ENCODE results near the gene NKAIN2. TPM values are rescaled to one million over a fixed set of nuclear protein-coding genes. Genes with fewer than 3 reads are reported as not detected.

Gene NKAIN2
- total and polyA plus RNA-seq, 12 donors: 0.07 to 3.0 (median 0.28) TPM; not detected in 1

GRCh38 chr6:124792386-124792785 is 988.7 kb downstream of the NKAIN2 start:
- Histone ChIP-seq H3K27me3 (peaks cover 0 to 4% (median 0%) of the 10 kb centered on the region in 7 donors), H3K27ac (no peak overlapping the region), H3K9me3 (no peaks in the 10 kb centered on the region), H3K36me3 (no peaks in the 10 kb centered on the region), H3K4me1 (no peaks in the 10 kb centered on the region), H3K4me3 (no peak overlapping the region)
- ATAC-seq (no peak), DNase-seq (no peak)
- TF ChIP-seq, protein P1, sequence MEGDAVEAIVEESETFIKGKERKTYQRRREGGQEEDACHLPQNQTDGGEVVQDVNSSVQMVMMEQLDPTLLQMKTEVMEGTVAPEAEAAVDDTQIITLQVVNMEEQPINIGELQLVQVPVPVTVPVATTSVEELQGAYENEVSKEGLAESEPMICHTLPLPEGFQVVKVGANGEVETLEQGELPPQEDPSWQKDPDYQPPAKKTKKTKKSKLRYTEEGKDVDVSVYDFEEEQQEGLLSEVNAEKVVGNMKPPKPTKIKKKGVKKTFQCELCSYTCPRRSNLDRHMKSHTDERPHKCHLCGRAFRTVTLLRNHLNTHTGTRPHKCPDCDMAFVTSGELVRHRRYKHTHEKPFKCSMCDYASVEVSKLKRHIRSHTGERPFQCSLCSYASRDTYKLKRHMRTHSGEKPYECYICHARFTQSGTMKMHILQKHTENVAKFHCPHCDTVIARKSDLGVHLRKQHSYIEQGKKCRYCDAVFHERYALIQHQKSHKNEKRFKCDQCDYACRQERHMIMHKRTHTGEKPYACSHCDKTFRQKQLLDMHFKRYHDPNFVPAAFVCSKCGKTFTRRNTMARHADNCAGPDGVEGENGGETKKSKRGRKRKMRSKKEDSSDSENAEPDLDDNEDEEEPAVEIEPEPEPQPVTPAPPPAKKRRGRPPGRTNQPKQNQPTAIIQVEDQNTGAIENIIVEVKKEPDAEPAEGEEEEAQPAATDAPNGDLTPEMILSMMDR (IDR thresholded peaks at IDR 0.05): no peak
- 86 to 88% methylated on average over 2 of the region's 2 CpGs for WGBS, 2 donors
- intact Hi-C loops (cut with DNase I): loop anchor here in 5 of 10 donors (10.0 kb wide), 3 partner anchors 988 to 1388 kb away; partner anchors contain the start of gene NKAIN2 (in 4 of the 5)

GRCh38 chr6:124793398-124793797 is 989.7 kb downstream of the NKAIN2 start:
- DNase-seq: no peak
- no peaks in the 10 kb centered on the region for H3K9me3 ChIP-seq
- no peaks in the 10 kb centered on the region for H3K36me3 ChIP-seq
- H3K4me3 ChIP-seq: no peak overlapping the region
- H3K27me3 ChIP-seq: peaks cover 0 to 4% (median 0%) of the 10 kb centered on the region in 7 donors
- H3K4me1 ChIP-seq: no peaks in the 10 kb centered on the region
- intact Hi-C loops (cut with DNase I): loop anchor here in 5 of 10 donors (10.0 kb wide), 3 partner anchors 989 to 1389 kb away; partner anchors contain the start of gene NKAIN2 (in 4 of the 5)
- TF ChIP-seq, protein P1 (IDR thresholded peaks at IDR 0.05): no peak
- no peak overlapping the region for H3K27ac ChIP-seq
- ATAC-seq: no peak

- Histone ChIP-seq H3K4me3 (no peak overlapping the region), H3K4me1 (no peaks in the 10 kb centered on the region), H3K36me3 (no peaks in the 10 kb centered on the region), H3K9me3 (no peaks in the 10 kb centered on the region), H3K27ac (no peak overlapping the region), H3K27me3 (peaks cover 0 to 4% (median 0%) of the 10 kb centered on the region in 7 donors)
- TF ChIP-seq, protein P1 (IDR thresholded peaks at IDR 0.05): peak in 8 of 9 donors; percentile 22 to 67 (median 58)
- DNase-seq: peak; percentile 8 to 19
- WGBS, 2 donors: 85 to 87% methylated on average over 4 of the region's 4 CpGs
- intact Hi-C loops (cut with DNase I): loop anchor here in 7 of 10 donors (5.0 to 10.0 kb wide), 4 partner anchors 991 to 1391 kb away; partner anchors contain the start of gene NKAIN2 (in 7 of the 7)
- ATAC-seq: peak; percentile 52 to 90 (median 84)
Measured at GRCh38 chr6:124795643-124796463, 992.2 kb downstream of the NKAIN2 start.

DNA sequence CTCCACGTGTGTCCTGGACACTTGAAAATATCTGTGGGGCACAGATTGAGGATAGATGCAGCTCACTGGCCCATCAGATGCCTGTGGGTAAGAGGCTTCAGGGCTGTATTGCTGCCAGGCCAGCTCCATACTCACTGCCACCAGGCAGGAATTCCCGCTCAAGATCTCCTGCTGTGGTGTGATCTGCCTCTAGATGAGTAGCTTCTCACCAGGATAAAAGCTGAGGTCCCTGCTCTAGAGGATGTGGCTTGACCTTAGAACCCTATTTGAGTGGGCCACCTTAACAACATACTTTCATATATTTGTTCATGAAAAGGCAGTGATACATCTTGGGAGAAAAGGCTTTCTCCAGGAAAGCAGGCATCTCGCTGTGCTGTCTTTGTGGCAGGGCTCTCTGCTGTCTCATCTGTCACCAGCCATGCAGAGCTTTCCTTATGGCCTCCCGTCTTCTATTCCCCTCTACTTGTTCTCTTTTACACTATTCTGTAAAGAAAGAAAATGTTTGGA is 992.9 kb downstream of the NKAIN2 start:
- DNase-seq (no peak), ATAC-seq (no peak)
- TF ChIP-seq, protein P1 (IDR thresholded peaks at IDR 0.05): no peak
- intact Hi-C loops (cut with DNase I): loop anchor here in 7 of 10 donors (5.0 to 10.0 kb wide), 4 partner anchors 992 to 1392 kb away; partner anchors contain the start of gene NKAIN2 (in 7 of the 7)
- no peak overlapping the region for H3K27ac ChIP-seq
- no peaks in the 10 kb centered on the region for H3K36me3 ChIP-seq
- no peaks in the 10 kb centered on the region for H3K4me1 ChIP-seq
- H3K4me3 ChIP-seq: no peak overlapping the region
- WGBS, 2 donors: 87 to 94% methylated on average over 4 of the region's 4 CpGs
- H3K27me3 ChIP-seq: peaks cover 0 to 4% (median 0%) of the 10 kb centered on the region in 7 donors
- no peaks in the 10 kb centered on the region for H3K9me3 ChIP-seq

Measured in heart right ventricle (tissue), 16 donors.